Fibroblast of skin of back (primary cell): ENCODE measurements around the gene ADGRD2.
A peak's percentile ranks its signal among the peaks of the same experiment; 100 is the strongest.

Source experiments
- DNase-seq: peaks from one replicate; pipeline ENCODE4 v3.0.0-alpha.2; 2013

ADGRD2 gene

GRCh38 chr9:124479947-124480620 lies 29.8 kb downstream of the ADGRD2 start:
- no peak for DNase-seq

DNA sequence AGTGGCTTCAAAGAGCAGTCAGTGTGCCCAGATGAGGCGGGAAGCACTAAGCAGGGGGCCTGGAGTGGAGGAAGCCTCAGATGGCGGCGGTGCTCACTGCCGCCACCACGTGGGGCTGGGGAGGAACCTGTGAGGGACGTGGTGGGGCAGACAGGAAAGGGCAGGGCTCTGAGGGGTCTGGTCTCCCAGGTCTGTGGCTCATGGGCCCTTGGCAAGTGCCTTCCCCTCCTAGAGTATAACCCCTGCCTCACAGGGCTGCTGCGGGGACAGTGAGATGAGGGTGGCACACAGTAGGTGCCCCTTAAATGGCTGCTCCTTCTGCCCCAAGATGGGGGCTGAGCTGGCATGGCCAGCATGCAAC lies 30.4 kb downstream of the ADGRD2 start:
- peak; percentile 24 for DNase-seq

DNA sequence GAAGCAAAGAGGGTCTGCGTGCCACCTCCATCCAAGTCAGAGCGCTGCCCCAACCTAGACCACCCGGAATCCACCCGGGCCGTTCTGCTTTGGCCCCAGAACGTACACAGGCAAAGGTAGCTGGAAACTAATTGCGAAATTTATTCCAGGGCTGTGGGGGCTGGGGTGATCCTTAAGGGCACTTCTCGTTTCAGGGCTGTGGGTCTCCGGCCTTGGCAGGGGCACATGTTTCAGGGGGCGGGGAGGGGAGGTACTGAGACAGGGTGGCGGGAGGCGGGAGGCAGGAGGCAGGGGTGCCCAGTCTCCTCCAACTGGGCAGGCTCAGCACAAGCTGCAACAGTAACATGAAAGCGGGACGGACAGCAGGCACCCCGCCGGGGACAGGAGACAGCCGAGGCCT lies 30.9 kb downstream of the ADGRD2 start:
- no peak for DNase-seq

DNA sequence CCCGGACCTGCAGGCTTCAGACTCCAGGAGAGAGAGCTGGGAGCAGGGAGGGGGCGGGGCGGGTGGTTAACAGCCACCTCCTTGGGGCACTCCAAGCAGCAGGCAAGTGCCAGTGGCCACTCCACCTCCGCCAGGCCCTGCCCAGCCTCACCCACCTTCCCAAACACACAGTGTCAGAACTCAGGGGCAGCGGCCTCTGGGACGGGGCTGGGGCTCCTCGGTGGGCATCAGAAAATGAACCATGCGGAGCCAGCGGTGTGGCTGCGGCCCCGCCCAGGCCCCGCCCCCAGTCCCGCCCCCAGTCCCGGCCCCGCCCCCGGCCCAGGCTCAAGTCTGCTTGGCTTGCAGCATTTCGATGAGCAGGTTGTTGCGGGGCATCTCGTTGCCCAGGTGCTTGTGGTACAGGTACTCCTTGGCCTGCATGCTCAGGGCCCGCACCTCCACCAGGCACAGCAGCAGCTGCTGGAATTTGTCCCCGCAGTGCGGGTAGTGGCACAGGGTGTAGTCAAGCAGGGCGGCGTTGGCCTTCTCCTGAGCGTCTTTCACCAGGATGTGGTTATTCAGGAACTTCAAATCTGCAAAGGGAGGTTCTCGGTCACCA lies 32.3 kb downstream of the ADGRD2 start:
- DNase-seq = no peak

- DNase-seq = no peak
Measured at GRCh38 chr9:124483481-124483880, 33.2 kb downstream of the ADGRD2 start.

- no peak for DNase-seq
Measured at GRCh38 chr9:124485201-124485600, 35.0 kb downstream of the ADGRD2 start.

DNA sequence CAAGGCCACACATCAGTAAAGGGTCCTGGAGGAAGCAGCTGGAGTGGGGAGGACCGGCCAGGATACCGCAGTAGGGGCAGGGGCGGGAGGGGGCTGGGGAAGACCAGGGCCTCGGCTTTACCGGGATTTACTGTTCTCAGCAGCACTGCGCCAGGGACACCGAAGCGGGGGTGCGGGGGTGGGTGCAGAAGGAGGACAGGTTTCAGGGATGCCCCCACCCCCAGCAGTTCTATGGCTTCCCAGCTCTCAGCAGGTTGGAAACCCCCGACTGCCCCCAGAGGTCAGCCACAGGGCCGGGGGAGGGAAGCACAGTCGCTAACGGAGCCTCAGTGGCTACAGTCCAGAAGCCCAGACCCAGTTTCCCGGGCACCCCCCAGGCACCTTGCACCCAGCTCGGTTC lies 35.7 kb downstream of the ADGRD2 start:
- no peak for DNase-seq

DNA sequence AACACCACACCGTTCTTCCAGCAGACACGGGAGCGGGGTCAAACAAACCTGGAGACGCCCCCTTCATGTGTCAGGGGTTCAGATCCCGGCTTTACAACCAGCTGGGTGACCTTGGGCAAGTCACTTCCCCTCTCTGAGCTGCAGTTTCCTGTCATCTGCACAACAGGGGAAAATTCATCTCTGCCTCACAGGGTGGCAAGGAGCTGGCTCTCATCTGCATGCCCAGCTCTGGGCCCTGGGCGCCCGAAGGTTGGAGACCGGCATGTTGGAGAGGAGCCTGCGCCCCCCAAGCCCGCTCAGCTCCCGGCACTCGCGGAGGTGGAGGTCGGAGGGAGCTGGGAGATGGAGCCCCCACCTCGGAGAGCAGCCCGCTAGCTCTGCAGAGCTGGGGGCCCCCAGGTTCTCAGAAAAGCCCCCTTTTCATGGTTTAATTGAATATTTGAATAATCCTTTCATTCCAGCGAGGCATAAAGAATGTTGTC lies 36.6 kb downstream of the ADGRD2 start:
- DNase-seq = no peak

- no peak for DNase-seq
Measured at GRCh38 chr9:124487260-124488182, 37.3 kb downstream of the ADGRD2 start.

GRCh38 chr9:124488641-124489210 lies 38.5 kb downstream of the ADGRD2 start:
- DNase-seq = no peak

GRCh38 chr9:124489222-124489621 lies 39.0 kb downstream of the ADGRD2 start:
- peak; percentile 43 for DNase-seq

GRCh38 chr9:124490004-124490403 lies 39.8 kb downstream of the ADGRD2 start:
- DNase-seq = no peak

DNA sequence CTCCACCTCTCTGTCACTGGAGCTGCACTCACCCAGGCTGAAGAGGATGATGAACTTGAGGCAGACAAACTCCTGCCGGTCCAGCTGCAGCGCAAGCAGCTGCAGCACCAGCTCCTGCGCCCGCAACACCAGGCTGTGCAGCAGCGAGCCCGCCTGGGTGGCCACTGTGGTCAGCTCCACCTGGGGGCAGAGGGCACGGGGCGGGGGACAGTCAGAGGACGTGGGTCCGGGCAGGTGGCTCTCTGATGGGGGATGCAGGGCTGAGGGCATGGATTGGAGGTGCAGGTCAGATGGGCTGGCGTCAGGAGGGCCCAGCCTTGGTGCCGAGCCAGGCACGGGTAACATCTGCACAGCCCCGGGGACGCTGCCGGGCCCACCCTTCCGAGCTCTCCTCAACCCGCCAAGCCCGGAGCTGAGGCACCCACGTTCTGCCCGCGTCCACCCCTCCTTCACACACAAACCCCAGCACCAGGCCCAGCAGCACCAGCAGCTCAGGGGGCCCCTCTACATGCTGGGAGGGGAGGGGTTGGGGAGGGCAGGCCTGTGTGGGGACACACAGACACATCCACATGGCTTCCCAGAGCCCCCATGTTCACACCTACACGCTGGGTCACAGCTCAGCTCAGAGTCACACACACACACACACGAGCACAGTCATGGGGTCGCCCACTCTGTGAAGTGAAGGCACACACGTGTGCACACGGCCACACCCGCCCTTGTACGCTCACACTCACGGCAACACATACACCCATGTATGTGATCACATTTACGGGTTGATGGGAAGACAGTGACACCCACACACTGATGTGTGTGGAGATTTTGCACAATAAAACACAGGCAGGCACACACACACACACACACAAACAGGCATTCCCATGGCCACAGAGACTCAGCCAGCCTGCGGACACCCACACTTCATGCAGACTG lies 41.1 kb downstream of the ADGRD2 start:
- no peak for DNase-seq

GRCh38 chr9:124492818-124493217 lies 42.6 kb downstream of the ADGRD2 start:
- no peak for DNase-seq

DNA sequence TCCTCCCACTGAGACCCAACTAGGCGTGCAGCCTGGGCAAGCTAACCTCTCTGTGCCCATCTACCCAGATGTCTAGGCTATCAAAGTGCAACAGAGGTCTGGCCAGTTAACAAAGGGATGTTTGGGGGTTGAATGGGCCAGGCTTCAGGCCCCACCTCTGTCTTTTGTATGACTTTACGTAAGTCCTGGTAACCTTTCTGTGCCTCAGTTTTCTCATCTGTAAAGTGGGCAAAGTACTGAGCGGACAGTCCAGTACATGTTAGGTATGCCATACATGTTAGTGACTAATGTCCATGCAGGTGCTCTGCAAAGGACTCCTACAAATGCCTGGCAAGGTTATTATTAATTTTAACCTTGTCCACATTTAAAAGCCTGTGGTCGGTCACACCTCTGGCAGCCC lies 43.0 kb downstream of the ADGRD2 start:
- no peak for DNase-seq

GRCh38 chr9:124493794-124494479 lies 43.7 kb downstream of the ADGRD2 start:
- no peak for DNase-seq

DNA sequence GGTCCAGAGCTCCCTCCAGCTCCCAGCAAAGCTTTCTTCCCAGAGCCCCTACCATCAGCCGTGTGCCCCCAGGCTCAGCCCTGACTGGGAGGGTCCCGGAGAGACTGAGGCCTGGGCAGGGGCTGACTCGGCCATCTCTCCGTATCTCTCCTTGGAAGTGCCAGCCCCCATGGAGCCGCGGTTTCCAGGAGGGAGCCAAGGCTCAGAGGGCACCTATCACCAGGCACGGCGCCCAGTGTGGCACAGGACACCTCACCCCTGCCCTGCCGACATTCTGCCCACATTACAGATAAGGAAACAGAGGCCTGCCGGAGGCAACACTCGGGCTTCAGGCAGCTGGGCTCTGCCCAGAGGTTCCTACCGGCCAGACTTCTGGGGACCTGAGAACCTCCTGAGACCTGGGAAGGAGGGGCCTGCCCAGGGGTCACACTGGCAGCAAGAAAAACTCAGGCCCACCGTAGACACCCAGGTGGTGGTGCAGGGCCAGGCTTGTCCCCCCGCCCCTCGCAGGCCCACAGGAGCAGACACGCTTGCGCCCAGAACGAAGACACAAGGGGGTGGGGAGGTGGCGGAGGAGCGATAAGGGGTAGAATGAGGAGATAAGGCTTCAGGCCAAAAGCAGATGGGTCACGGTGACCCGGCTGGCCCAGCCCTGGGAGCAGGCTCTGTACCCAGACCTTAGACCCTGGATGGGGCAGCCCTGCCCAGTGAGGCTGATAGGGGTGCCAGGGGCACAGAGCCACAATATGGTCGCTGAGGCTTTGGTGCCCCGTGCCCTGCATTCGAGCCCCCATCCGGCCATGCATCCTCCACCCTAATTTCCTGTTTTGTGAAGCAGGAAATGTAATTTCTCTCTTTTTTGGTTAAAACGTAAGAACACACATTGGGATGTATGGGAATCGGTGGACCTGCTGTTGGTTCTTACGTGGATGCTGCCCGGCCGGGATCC lies 45.1 kb downstream of the ADGRD2 start:
- DNase-seq = no peak

- no peak for DNase-seq
Measured at GRCh38 chr9:124496075-124496449, 45.8 kb downstream of the ADGRD2 start.

DNA sequence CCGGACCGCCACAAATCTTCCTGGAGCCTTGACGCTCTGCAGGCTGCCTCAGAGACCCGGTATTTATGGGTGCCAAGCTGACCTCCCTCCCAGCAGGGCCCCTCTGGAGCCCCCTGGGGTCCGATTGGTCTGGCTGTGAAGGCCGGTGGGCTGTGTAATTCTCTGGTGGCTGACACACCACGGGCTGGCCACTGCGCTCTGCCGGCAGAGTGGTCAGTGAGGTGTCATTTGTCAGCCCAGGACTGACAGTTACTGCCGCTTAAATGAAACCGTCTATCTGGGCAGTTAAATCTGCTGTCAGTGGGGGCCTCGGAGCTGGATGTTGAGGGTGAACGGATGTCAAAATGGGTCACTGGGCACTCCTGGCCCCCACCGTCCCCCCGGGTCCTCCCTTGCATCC lies 46.2 kb downstream of the ADGRD2 start:
- no peak for DNase-seq

- DNase-seq = no peak
Measured at GRCh38 chr9:124497441-124497840, 47.2 kb downstream of the ADGRD2 start.
